HepG2 (cell line): ENCODE results near the gene GNG13. TPM values are rescaled to one million over a fixed set of nuclear protein-coding genes. Genes with fewer than 3 reads are reported as not detected.

ENCODE experiments used
- ATAC-seq: fragments of 200-7000 bp; cut with Tn5 transposase; 3 replicates; pipeline ENCODE4 v1.9.1; 2020; ENCODE audit warnings: mild to moderate bottlenecking, moderate library complexity
- BruUV-seq: library from RNA; stranded (reverse); fragments of 400-500 nt; replicated peaks from 2 replicates; lab custom pipeline; 2021; lab: Mats Ljungman, UMichigan
- CTCF ChIA-PET: fragments of 300-600 bp; formaldehyde crosslinking; extraction: SDS; loops from one replicate; lab custom pipeline; 2021; ENCODE audit warnings: low total read pairs, inconsistent platforms, low intra/inter-chr PET ratio; lab: Yijun Ruan, JAX
- POLR2A ChIA-PET: fragments of 350-600 bp; sonication (Branson Sonifier 250); formaldehyde crosslinking; loops from one replicate; lab custom pipeline; 2020; ENCODE audit warnings: antibody characterized with exemption, inconsistent platforms; lab: Yijun Ruan, JAX
- DNase-seq: peaks from one replicate; pipeline ENCODE4 v3.0.0-alpha.2; 2015; ENCODE audit warnings: low spot score
- FAIRE-seq: peaks from 3 replicates; lab custom pipeline; 2011; peaks lifted over from hg19 to GRCh38; lab: Jason Lieb, UNC
- H2AFZ ChIP-seq: one replicate; pipeline ENCODE4 v1.6.1; 2011; ENCODE audit warnings: low read length, inconsistent platforms
- H3K27ac ChIP-seq: fragments of 300-600 bp; 3 replicates; pipeline ENCODE4 v1.8.0; 2011; ENCODE audit warnings: mixed run types, mild to moderate bottlenecking, mixed read lengths, low read length, inconsistent platforms; ENCODE audit not compliant: insufficient read depth; ENCODE audit errors: extremely low read length
- H3K27me3 ChIP-seq, 2 experiments: fragments of 200-600 bp in 1 of 2; 2 replicates in 1 of 2; 3 replicates in 1 of 2; pipeline versions ENCODE4 v1.6.0 to v1.8.0; 2011; ENCODE audit warnings: low read length in 2 of 2, mild to moderate bottlenecking in 2 of 2, moderate library complexity in 2 of 2, inconsistent platforms in 1 of 2; ENCODE audit not compliant: insufficient read depth in 2 of 2, control insufficient read depth in 1 of 2
- H3K36me3 ChIP-seq, 2 experiments: fragments of 200-600 bp in 1 of 2; replicated peaks in 1 of 2; 2 replicates in 1 of 2; 3 replicates in 1 of 2; pipeline versions ENCODE4 v1.5.1 to v1.8.0; 2011; ENCODE audit warnings: low read length in 2 of 2, inconsistent platforms in 1 of 2; ENCODE audit not compliant: insufficient read depth in 2 of 2, control insufficient read depth in 1 of 2
- H3K4me1 ChIP-seq: 2 replicates; pipeline ENCODE4 v1.5.1; 2012; ENCODE audit warnings: low read length, inconsistent platforms; ENCODE audit not compliant: insufficient read depth
- H3K4me2 ChIP-seq: 2 replicates; pipeline ENCODE4 v1.6.0; 2011; ENCODE audit warnings: low read depth, low read length, inconsistent platforms
- H3K4me3 ChIP-seq, 3 experiments: fragments of 200-600 bp in 1 of 3; sonication (generic), shearing (Covaris generic) in 1 of 3; replicated peaks in 1 of 3; 2 replicates each; pipeline ENCODE4 v1.5.1; 2011 to 2016; ENCODE audit warnings: low read length in 3 of 3, inconsistent platforms in 2 of 3, low read depth in 2 of 3, mild to moderate bottlenecking in 2 of 3, control low read depth in 1 of 3, mixed read lengths in 1 of 3; ENCODE audit not compliant: insufficient read depth in 1 of 3
- H3K79me2 ChIP-seq: one replicate; pipeline ENCODE4 v1.6.1; 2011; ENCODE audit warnings: low read length, inconsistent platforms; ENCODE audit not compliant: insufficient read depth
- H3K9ac ChIP-seq: 2 replicates; pipeline ENCODE4 v1.6.0; 2011; ENCODE audit warnings: mild to moderate bottlenecking, low read depth, low read length, inconsistent platforms; ENCODE audit not compliant: insufficient read depth
- H3K9me3 ChIP-seq: 2 replicates; pipeline ENCODE4 v1.5.1; 2012; ENCODE audit warnings: mild to moderate bottlenecking, low read length
- H4K20me1 ChIP-seq: 2 replicates; pipeline ENCODE4 v1.6.0; 2011; ENCODE audit warnings: inconsistent platforms, mild to moderate bottlenecking, low read length, moderate library complexity; ENCODE audit not compliant: insufficient read depth
- CREB1 ChIP-seq, 2 experiments: fragments of 450-650 bp in 1 of 2; IDR thresholded peaks; 2 replicates each; pipeline ENCODE4 v1.6.1; 2016 to 2017; ENCODE audit warnings: control low read depth in 1 of 2, mild to moderate bottlenecking in 1 of 2, missing compliant biosample characterization in 1 of 2, missing genetic modification characterization in 1 of 2
- EZH2 ChIP-seq: conservative IDR thresholded peaks from 2 replicates; pipeline ENCODE4 v1.6.1; 2012; ENCODE audit warnings: mild to moderate bottlenecking, low read depth, low read length, moderate library complexity
- GABPB1 ChIP-seq: IDR thresholded peaks from 2 replicates; pipeline ENCODE4 v1.6.1; 2016; ENCODE audit warnings: mild to moderate bottlenecking, missing genetic modification reagents, moderate library complexity, missing compliant biosample characterization
- GATA4 ChIP-seq: sonication (generic); IDR thresholded peaks from 2 replicates; pipeline ENCODE4 v1.6.1; 2016; ENCODE audit warnings: antibody characterized with exemption, low read depth, borderline replicate concordance
- KLF13 ChIP-seq: sonication (generic); formaldehyde crosslinking; IDR thresholded peaks from 2 replicates; pipeline ENCODE4 v1.4.0; 2020; ENCODE audit warnings: mild to moderate bottlenecking, missing genetic modification reagents
- SP1 ChIP-seq, 2 experiments: fragments of 450-650 bp in 1 of 2; sonication (generic) in 1 of 2; formaldehyde crosslinking in 1 of 2; IDR thresholded peaks; 2 replicates each; pipeline versions ENCODE4 v1.4.0 to v1.6.1; 2016 to 2020; ENCODE audit warnings: missing genetic modification reagents in 1 of 2
- THAP8 ChIP-seq: sonication (generic); formaldehyde crosslinking; IDR thresholded peaks from 2 replicates; pipeline ENCODE4 v1.5.1; 2020; ENCODE audit warnings: missing genetic modification reagents, mild to moderate bottlenecking, borderline replicate concordance
- YY1 ChIP-seq: IDR thresholded peaks from 2 replicates; pipeline ENCODE4 v1.6.1; 2011; ENCODE audit warnings: low read length, low read depth, moderate library complexity, mild to moderate bottlenecking; ENCODE audit not compliant: insufficient read depth, insufficient replicate concordance
- ZNF720 ChIP-seq: sonication (generic); formaldehyde crosslinking; IDR thresholded peaks from 2 replicates; pipeline ENCODE4 v1.4.0; 2020; ENCODE audit warnings: missing genetic modification reagents
- WGBS: methylation state at CpG from one replicate; pipeline ENCODE4 v1.1.6; 2017; ENCODE audit warnings: low lambda C conversion rate; 5-methylcytosine and 5-hydroxymethylcytosine counted together
- in situ Hi-C: cut with HindIII; loops from 2 replicates; pipeline ENCODE4 v1.10.0; 2017; ENCODE audit warnings: low pct_unique_long_range_greater_than_20kb; ENCODE audit not compliant: extremely low pct_ligation_motif_present
- intact Hi-C: fragments of 100-400 bp; cut with micrococcal nuclease; formaldehyde crosslinking; loops from one replicate; pipeline ENCODE4 v1.10.0; 2022; ENCODE audit not compliant: unreplicated experiment
- polyA plus RNA-seq, 8 experiments: library from polyadenylated mRNA; depleted of rRNA in 3 of 8; stranded (reverse) in 7 of 8; unstranded in 1 of 8; fragments of >200 nt; fragmentation: Illumina TruSeq in 4 of 8; extraction: Trizol in 4 of 8; gene quantifications; 2 replicates each; pipeline versions ENCODE4 v1.2.1 to v1.2.3, GENCODE V29; 2011 to 2016; ENCODE audit warnings: low read depth in 4 of 8, missing spikeins in 1 of 8, mixed read lengths in 1 of 8; ENCODE audit not compliant: insufficient read depth in 1 of 8
- total RNA-seq, 5 experiments: library from RNA; depleted of rRNA; stranded (reverse); fragments of >200 nt; fragmentation: Illumina TruSeq; extraction: Trizol; gene quantifications; 2 replicates each; pipeline ENCODE4 v1.2.3, GENCODE V29; 2016; ENCODE audit warnings: low read depth in 1 of 5
- TF ChIP-seq, protein P1 (sequence below): sonication (generic); formaldehyde crosslinking; IDR thresholded peaks from 2 replicates; pipeline ENCODE4 v1.5.1; 2020; ENCODE audit warnings: missing genetic modification reagents, mild to moderate bottlenecking, borderline replicate concordance

GNG13 gene
- total and polyA plus RNA-seq, 2 of the 13 experiments (the other 11 are each of a cell fraction or from before 2014, with no cell fraction given) = not detected

DNA sequence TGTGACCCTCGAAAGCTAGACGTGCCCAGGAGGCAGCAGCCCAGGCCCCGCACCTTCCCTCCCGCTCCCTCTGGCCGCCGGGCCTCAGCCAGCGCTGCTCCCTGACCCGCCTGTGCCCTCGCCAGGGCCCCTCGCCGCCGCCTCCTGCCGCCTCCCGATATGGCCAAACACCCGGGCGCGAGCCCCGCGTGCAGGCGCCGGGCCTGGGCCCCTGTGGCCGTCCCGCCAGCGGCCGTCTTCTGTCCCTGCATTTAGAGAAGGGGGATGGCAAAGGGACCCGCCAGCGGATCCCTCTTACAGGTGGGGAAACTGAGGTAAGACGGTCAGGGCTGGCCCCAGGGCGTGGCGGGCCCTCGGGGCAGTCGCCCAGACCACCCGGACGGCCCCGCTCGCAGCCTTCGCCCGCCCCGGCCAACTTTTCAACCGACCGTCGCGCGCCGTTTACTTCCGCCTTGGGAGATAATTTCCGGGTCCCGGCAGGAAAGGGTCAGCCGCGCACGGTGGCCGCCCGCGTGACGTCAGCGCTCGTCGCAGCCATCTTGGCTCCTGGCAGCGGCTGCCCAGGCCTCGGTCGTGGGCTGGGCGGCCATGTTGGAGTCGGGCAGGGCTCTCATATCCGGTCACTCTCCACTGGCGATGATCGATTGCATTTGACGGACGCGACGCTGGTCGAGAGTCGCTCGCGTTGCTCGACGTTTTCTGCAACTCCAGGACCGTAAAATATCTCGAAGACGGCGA lies 7.0 kb upstream of the GNG13 start:
- in situ Hi-C loops (loop anchor here (25.0 kb wide), 1 partner anchor 405 kb away; no protein-coding TSS in a partner anchor), intact Hi-C loops (no loop called here)
- Histone ChIP-seq H2AFZ (no peak overlapping the region), H4K20me1 (no peaks in the 10 kb centered on the region), H3K9ac (no peak overlapping the region), H3K4me2 (no peak overlapping the region), H3K27ac (no peak overlapping the region), H3K4me1 (no peaks in the 10 kb centered on the region), H3K4me3 (no peak overlapping the region), H3K36me3 (no peaks in the 10 kb centered on the region), H3K9me3 (no peaks in the 10 kb centered on the region), H3K27me3 (peaks cover 30 to 75% of the 10 kb centered on the region in 2 experiments), H3K79me2 (no peaks in the 10 kb centered on the region)
- WGBS = 59% methylated on average over 54 of the region's 80 CpGs
- ATAC-seq (no peak), DNase-seq (no peak), FAIRE-seq (no peak)
- BruUV-seq = no TSS peak
- no peak for TF ChIP-seq SP1 (IDR thresholded peaks at IDR 0.05)
- TF ChIP-seq SP1 (CRISPR knock-in tag; IDR thresholded peaks at IDR 0.05) = no peak
- TF ChIP-seq CREB1 (IDR thresholded peaks at IDR 0.05) = peak; percentile 91
- no peak for TF ChIP-seq CREB1 (CRISPR knock-in tag; IDR thresholded peaks at IDR 0.05)
- TF ChIP-seq GABPB1 (CRISPR knock-in tag) = peak; percentile 22; the same call in 1 of the 2 replicates
- TF ChIP-seq YY1 = peak; percentile 80
- POLR2A ChIA-PET = no interaction called here
- CTCF ChIA-PET = no interaction called here

DNA sequence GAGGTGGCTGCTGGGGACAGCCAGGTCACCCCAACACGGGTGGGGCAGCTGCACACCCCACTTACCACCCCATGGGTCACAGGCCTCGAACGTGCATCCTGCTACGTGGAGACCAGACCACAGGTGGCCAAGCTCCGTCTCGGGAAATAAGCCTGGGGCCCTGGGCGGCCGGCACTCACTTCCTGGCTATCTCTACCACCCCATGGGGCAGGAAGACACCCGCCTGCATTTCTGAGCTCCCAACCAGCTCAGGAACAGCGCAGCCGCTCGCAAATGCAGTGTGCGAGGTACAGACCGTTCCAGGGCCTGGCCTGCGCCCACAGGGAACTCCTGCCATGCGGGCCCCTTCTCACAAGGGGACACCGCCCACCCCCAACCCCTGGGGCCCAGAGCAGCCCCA lies 4.9 kb upstream of the GNG13 start:
- ChIA-PET POLR2A (no interaction called here), CTCF (no interaction called here)
- no peaks in the 10 kb centered on the region for H4K20me1 ChIP-seq
- H3K27ac ChIP-seq = no peak overlapping the region
- TF ChIP-seq THAP8 = no peak
- TF ChIP-seq EZH2 = 0 out of 2 replicates have a peak, but pooled peaks have one; percentile 13
- TF ChIP-seq KLF13 (CRISPR knock-in tag) = no peak
- no peak for TF ChIP-seq ZNF720
- TF ChIP-seq, protein P1, sequence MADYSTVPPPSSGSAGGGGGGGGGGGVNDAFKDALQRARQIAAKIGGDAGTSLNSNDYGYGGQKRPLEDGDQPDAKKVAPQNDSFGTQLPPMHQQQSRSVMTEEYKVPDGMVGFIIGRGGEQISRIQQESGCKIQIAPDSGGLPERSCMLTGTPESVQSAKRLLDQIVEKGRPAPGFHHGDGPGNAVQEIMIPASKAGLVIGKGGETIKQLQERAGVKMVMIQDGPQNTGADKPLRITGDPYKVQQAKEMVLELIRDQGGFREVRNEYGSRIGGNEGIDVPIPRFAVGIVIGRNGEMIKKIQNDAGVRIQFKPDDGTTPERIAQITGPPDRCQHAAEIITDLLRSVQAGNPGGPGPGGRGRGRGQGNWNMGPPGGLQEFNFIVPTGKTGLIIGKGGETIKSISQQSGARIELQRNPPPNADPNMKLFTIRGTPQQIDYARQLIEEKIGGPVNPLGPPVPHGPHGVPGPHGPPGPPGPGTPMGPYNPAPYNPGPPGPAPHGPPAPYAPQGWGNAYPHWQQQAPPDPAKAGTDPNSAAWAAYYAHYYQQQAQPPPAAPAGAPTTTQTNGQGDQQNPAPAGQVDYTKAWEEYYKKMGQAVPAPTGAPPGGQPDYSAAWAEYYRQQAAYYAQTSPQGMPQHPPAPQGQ (CRISPR knock-in tag) = no peak
- TF ChIP-seq GATA4 = no peak
- no peak overlapping the region for H3K4me3 ChIP-seq
- H2AFZ ChIP-seq = no peak overlapping the region
- FAIRE-seq = no peak
- H3K9me3 ChIP-seq = no peaks in the 10 kb centered on the region
- no peak for DNase-seq
- BruUV-seq = no TSS peak
- intact Hi-C loops = no loop called here
- peaks cover 34 to 75% of the 10 kb centered on the region in 2 experiments for H3K27me3 ChIP-seq
- no peaks in the 10 kb centered on the region for H3K4me1 ChIP-seq
- H3K4me2 ChIP-seq = no peak overlapping the region
- WGBS = 0% methylated on average over 4 of the region's 17 CpGs
- no peaks in the 10 kb centered on the region for H3K79me2 ChIP-seq
- no peak overlapping the region for H3K9ac ChIP-seq
- no peak for ATAC-seq
- H3K36me3 ChIP-seq = no peaks in the 10 kb centered on the region
- in situ Hi-C loops = loop anchor here (25.0 kb wide), 1 partner anchor 407 kb away; no protein-coding TSS in a partner anchor
